Measurements from ENCODE around the gene C9orf153.
"Not testable (repeated sequence)": the region's sequence is repeated elsewhere in the genome, so short reads cannot be mapped to it uniquely, and the experiment has no call there.

The C9orf153 gene

DNA sequence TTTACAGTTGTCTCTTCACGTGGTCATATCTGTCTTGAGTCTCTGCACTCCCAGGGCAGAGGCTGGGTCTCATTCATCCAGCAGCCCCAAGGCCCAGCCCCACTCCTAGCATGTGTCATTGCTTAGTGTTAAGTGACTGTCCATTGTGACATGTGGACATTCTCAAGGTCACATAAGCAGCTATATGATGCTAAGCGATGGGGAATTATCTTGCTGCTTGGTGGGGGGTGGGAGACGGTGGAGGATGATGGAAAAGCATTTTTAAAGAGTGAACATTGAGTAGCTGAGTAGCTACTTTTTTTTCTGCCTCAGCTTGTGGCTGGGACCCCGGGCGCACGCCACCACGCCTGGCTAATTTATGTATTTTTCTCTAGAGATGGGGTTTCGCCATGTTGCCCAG lies at the start of gene C9orf153:
Gene C9orf153 (minus strand): TSS at position 101 of the 400 bp plus-strand sequence. CDS start 30,054 bp downstream, outside the sequence.
- DNase-seq, result no peak

DNA sequence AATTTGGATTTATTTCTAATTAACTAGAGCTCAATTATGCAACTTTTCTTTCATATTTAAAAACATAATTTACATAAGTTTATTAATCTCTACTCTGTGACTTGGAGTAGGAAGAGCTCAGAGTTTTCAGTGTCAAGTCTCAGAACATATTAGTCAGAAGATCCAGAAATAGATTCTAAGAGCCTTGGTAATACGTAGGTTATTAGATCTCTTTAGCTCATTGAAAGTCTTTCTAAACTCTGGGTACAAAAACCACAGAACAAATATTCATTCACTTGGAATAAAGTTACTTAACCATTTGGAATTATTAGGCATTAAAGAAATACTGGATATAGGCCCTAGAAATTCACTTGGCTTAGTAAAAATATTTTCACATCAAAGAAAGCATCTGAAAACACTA lies 49.2 kb upstream of the C9orf153 start:
- no peak for DNase-seq

DNA sequence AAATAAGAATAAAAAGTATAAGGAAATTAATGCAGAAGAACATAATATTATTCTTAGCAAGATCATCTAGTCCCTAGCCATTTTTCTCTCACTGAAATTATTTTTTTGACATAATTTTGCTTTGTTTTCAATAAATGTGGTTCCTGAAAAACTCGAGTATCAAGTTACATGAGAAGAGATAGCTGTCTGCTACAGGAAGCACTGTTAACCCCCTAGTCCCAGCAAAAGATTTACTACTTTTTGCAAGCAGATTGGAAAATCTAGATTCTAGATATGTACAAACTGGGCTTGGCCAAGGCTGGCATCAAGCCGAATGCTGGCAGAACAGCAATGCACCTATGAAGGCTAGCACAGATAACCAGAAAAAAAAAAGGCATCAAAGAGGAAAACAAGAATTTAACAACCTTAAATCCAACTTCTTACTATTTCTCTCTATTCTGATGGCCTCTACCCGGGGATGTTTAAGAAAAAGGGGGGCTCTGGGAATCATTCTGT lies 44.8 kb upstream of the C9orf153 start:
- DNase-seq, result no peak

DNA sequence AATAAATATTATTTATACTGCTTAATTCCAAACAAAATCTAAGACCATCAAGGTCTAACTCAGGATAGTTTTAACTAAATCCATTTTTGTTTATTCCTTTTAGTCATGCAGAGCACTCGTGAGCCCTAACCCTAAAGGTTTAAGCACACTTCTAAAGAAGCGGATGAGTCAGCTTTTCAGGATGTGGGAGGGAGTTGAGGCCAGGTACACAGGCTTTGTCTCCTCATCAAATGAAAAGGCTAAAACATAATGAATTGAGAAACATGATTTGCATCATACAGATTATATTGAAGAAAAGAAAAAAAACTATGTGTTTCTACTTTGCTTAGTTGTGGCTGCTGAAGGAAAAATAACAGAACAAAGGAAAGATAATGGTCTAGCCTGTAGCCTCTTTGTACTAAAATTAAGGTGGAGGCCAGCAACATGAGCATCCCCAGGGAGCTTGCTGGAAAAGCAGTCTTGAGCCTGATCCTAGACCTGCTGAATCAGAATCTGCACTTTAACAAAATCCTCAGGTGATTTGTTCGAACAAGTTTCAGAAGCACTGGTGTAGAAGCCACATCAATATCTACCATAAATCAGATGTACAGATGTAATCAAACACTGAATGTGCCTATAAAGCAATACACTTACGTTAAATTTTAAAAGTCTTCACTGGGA lies 44.0 kb upstream of the C9orf153 start:
- no peak for DNase-seq

DNA sequence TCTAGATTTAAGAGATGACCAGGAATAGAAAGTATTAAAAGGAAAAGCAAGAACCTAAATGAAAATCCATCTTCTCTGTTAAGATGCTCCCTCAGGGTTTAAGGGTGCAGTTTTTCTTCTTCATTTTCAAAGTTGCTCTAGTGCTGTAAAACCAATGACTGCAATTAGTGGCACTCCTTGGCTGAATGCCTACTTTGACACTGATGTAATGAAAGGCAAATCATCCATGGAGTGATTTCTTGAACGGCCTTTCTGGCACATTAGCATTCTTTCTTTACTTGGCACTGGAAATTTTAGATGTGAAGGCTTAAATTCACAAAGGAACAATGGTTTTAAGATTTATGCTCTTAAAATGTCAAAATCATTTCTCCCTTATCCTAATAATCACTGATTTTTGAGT lies 42.2 kb upstream of the C9orf153 start:
- DNase-seq, result no peak

DNA sequence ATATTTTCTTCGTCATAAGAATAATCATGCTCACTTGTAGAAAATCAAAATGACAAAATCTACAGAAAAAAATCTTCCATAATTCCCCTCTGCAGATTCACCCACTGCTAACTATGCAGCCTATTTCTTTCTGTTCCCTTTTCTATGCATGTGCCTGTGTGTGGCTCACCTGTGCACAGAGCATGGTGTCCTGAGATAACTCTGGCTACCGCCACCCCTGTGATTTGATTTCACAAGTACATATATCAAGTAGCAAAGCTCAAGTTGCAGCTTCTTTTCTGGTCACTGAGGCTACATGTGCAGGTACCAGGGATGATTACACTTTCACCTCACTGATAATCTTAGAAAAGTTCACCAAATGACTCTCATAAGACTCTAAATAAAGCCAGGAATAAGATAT lies 41.2 kb upstream of the C9orf153 start:
- DNase-seq, result no peak

DNA sequence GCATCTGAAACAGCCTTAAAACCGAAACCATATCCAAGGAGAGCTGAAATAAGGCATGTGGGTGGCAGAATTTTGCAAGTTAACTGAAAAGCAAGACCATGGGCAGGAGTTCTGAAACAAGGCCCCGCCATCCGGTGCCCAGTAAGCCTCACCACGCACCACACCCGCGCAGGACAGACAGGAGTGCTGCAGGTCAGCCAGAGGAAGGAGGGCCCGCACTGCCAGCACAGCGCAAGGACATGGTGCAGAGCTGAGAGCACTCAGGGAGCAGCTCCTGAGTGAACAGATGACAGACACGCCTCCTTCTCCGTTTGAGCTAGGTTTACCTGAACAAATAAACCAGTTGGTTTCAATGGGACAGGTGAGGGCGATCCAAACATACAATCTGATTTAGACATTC lies 39.4 kb upstream of the C9orf153 start:
- DNase-seq, result no peak

DNA sequence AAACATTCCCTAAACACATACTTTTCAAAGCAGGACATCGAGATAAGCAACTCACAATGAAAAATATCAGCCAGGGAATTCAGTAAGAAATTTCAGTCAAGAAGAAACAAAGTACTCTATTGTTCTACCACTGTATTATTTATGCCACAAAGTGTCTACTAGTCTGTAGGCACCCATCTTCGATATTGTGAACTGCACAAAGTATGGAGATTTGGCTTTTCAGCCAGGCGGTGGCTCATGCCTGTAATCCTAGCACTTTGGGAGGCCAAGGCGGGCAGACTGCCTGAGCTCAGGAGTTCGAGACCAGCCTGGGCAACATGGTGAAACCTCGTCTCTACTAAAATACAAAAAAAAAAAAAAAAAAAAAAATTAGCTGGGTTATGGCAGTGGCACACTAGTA lies 30.9 kb upstream of the C9orf153 start:
- not testable (repeated sequence) for DNase-seq

DNA sequence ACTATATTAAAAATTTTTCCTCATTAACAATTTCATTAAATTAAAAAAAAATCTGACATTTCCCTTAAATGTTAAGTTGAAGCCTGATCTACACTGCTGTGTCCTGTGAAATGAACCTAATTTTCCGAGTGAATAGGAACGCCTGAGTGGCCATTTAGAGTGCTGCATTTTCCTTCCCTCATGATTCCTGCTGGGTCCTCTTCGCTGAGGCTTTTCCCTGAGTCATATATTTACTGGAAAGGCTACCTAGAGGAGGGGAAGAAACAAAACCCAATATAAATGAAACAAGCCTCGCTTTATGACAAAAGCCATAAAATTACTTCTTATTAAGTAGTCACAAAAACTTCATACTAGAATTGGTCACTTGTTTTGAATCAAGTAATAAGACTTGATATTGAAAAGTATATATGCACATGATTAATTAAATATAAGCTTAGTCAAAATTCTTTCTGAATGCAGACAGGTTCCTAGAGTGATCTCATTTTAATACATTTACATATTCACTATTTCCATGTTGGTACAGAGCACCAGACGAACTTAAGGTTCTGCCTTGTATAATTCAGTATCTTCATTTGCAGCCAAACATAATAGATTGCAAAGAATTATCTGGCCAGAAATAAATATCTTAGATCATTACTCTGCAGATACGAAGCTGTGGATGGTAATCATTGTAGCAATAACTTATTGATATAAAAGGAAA lies 29.2 kb upstream of the C9orf153 start:
- DNase-seq, result no peak

DNA sequence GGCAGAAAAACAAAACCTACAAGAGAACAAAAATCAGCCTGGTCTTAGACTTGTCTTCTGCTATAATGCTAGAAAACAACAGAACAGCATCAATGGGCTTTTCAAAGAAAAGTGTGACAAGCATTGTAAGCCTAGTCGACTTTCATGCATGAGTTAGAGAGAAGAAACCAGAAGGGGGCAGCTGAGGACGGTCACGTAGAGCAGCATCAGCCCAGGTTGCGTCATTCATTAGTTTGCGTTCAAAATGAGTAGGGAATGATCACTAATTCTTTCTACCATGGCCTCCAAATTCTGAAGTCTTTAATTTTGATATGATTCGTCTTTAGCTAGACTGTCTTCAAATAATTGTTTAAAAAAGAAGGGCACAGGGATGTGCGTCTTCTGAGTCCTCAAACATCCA lies 27.6 kb upstream of the C9orf153 start:
- DNase-seq, result no peak

DNA sequence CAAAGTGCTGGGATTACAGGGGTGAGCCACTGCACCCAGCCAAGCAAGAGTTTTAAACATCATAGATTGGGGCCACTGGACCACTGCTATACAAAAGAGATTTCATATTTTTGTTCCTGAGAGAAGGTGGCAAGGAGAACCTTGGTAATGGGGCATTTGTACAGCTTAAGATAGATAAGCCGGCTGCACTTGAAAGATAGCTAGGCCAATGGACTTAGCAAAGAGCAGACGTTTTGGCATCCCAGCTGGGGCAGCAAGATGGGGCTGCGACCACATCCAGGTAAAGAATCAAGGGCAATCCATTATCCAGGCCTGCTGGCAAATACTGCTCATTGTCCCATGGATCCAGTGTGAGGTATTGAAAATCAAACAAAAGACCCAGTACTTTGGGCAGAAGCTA lies 26.8 kb upstream of the C9orf153 start:
- no peak for DNase-seq

DNA sequence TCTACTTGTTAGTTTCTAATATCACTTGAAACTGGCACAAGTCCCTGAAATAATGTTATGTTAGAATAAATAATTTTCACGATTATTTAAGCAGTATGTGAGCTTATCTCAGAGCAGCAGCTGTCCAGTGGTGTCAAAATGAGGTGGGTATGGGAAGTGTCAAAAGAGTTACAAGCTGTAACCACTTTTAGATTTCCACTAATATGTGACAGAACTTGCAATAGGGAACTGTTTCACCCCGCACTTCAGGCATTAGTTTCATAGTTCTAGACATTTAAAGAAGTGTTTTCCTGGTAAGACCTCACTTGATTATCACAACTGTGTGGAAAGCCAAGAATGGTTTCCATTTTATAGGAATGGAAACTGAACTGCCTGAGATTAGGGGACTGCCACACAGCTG lies 25.8 kb upstream of the C9orf153 start:
- no peak for DNase-seq

DNA sequence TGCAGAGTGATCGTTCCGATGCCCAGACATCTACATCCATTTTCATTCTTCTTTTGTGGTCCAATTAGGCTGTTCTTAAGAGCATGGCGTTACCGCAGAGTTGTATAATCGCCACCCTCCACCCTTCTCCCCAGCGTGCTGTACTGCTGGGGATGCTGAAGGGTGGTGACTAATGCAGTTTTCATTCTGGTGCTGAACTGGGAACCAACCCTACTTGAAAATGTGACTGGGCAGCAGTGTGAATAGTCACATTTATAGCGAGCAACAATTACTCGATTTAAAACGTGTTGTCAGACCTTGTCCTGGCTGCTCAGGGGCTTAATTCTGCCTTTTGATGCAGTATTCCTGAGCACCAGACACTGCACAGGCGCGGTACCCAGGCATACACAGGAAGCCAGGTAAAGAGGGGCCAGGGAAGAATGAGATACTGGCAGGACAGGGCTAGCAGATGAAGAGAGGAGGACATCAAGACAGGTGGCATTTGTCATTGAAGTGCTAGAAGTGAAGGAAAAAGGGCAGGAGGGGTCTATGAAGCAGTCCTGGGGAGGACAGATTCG lies 23.6 kb upstream of the C9orf153 start:
- DNase-seq, result peak in 1 of 2 experiments; percentile 31

DNA sequence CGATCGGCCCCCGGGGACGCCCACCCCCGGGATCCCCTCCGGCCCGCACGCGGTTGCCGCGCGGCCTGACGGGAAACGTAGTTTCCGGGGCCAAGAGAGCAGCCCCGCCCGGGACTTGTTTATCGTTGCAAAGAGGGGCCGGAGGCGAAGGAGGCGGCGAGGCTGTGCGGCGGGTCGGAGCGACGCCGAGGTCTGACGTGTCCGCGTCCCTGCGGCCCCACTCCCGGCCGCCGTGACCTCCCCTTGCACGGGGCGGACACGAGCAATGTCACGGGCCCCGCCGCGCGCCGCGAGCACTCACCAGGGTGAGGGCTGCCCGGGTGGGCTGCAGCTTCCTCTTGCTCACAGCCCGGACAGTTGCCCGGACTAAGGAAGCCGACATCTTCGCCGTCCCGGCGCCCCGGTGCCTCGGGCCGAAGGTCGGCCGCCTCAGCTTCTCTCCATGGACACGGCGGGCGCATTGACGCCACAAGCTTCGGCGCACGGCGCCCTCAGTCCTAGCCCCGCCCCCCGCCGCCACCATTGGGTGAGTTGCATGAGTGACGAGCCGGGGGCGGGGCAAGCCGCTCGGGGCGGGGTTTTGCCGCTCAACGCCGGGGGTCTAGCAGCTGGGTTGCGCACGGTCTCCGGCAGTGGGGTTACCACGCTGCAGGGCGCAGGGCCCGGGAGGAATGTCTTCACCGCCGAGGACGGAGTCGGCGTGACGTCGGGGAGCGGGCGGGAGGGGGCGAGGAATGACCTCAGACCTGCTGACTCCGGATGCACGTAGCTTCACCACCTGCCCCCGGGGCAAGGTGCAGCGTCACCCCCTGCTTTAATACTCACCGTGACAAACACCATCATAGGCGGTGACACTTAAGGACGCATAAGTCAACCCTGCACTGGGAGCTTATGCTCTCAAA lies 22.9 kb upstream of the C9orf153 start, which contains the start of gene ISCA1:
Gene ISCA1 (minus strand): TSS at position 462 of the 902 bp plus-strand sequence. CDS start 80 bp downstream, at position 382.
- peak; percentile 55 to 84 for DNase-seq

DNA sequence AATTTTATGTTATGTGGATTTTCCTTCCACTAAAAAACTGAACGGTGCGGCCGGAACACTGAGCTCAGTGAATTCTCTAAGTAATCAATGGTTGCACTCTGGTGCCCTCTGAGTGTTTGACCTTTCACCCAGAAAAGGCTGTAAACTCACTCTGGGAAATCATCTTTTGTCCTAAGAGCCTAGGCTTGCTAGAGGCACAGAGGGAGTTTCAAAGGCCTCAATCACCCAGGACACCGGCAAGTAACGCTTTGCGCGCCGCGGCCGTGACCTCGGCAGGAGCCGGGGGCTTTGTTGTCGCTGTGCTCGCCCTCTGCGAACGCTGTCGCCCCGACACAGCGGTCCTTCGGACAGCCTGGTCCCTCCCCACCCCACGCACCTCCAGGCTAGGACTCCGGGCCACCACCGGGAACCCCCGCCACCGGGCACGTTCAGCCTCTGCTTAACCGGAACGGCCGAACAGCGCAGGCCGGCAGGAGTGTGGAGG lies 22.2 kb upstream of the C9orf153 start:
- no peak for DNase-seq

DNA sequence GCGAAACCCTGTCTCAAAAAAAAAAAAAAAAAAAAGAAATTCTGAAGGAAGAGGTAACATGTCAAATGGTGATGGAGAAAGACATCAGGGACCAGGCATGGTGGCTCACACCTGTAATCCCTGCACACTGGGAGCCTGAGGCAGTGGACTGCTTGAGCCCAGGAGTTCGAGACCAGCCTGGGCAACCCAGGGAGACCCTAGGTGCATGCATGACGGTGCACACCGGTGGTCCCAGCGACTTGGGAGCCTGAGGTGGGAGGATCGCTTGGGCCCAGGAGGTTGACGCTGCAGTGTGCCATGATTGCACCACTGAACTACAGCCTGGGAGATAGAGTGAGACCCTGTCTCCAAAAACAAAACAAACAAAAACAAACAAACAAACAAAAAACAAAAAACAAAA lies 21.1 kb upstream of the C9orf153 start:
- no peak for DNase-seq

DNA sequence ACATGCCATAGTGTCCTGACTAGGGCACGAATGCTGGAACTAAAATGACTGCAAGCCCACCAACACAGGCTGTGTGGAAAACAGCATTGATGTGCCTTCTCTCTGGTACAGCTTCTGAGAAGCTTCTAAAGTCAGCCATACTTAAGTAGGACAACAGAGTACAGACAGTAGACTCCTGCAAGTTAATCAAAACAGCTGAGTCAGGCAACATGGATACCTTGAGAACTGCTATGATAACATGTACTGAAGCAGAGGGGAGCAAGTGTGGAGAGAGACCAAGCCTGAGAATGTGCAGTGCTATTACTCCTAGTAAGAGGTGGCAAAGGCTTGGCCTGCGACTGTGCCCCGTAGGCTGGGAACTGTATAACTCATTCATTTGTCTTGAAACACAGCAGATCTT lies 20.4 kb upstream of the C9orf153 start:
- DNase-seq, result no peak

DNA sequence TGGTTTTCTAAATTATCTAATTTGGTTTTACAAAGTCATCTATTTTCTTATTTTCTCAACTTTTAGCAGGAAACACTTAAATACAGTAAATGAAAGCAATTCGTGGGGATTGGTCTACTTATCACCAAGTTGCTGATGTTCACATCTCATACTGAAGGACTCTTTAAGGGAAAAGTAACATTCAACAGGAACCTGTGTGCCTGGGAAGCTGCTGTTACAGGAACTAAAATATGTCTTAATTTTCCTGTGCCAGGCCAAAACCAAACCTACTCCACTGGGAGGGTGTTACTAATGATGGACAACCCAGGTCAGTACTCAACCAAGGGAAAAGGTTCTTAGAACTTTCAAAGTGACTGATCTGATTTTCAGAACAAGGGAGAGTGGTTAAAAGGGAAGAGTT lies 17.6 kb upstream of the C9orf153 start:
- no peak for DNase-seq

DNA sequence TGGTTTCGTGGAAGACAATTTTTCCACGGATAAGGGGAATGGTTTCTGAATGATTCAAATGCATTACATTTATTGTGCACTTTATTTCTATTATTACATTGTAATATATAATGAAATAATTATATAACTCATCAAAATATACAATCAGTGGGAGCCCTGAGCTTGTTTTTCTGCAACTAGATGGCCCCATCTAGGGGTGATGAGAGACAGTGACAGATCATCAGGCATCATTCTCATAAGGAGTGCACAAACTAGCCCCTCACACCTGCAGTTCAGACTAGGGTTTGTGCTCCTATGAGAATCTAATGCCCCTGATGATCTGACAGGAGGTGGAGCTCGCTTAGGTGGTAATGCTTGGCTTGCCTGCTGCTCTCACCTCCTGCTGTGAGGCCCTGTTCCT lies 16.5 kb upstream of the C9orf153 start:
- DNase-seq, result no peak

DNA sequence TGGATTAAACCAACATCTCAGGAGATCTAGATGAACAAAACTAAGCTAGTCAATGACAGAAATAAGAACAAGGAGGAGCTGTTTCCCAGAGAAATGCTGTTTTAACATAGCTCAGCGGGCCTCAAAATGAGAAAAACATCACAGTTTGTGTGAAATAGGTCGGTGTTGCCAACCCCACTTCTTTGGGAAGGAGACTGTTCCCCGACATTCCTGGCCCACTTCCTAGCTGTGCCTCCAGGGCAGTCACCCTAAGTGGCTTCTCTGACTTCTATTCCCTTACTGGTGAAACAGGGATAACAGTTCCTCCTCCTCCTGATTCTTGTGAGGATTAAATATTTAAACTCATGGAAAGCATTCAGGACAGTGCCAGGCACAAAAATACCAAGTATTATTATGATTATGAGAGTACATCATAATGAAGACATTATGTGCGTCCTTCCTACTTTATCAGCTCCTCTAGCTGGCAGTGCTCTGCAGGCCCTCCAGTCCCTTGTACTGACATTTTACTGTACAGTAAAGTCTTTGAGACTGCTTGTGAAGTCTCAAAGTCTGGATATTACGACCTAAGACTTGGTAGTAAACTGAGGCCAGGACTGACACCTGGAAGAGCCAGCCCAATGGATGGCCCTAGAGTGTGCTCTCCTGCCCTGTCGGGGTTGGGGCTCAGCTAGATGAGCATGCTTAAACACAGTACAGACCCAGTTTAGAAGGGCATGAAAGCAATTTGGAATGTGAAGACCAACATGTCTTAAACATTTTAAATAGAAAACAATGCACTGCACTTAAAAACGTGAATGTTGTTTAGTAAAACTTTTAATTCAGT lies 15.6 kb upstream of the C9orf153 start:
- DNase-seq, result no peak

DNA sequence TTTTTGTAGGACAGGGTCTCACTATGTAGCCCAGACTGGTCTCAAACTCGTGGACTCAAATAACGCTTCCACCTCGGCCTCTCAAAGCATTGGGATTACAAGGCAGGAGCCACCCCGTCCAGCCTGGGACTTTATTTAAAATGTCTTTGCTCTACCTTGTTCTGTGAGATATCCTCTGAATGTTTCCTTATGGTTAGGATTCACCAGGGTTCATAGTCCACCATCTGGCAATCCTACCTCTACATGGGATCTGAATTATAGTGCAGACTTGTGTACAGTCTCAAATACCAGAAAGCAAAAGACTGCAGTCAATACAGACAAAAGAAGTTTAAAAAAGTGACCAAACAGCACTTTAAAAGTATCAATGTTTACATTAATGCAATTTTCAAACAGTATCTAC lies 12.8 kb upstream of the C9orf153 start:
- no peak for DNase-seq

DNA sequence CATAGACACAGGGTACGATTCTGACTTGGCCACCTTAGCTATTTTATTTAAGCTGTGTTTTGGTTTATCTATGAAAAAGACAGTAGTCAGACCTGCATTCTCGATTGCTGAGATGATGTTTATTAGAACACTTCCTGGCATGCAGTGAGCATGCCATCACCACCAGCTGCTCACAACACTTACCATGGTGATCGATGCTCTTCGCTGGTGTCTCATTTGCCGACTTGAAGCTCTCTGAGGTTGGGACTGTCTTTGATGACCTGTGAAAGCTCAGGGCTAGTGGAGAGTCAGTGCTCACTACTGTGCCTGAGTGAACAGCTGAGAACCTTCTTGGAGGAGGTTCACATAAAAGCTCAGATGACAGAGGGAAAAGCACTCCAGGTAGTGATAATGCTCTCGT lies 4.4 kb upstream of the C9orf153 start:
- no peak for DNase-seq

Data from NCI-H187 (cell line).